WI38 (cell line): ENCODE results near the gene DDX27.

ENCODE experiments used
- H3K4me3 ChIP-seq: 2 replicates; pipeline ENCODE4 v1.5.1; 2011; ENCODE audit warnings: low read depth, mild to moderate bottlenecking, control low read depth, low read length
- CTCF ChIP-seq: IDR thresholded peaks from 2 replicates; pipeline ENCODE4 v1.5.1; 2012; ENCODE audit warnings: low read depth, mild to moderate bottlenecking, control low read depth, low read length

DDX27 gene

GRCh38 chr20:49293122-49293521 lies 73.9 kb downstream of the DDX27 start:
- no peak for TF ChIP-seq CTCF
- no peak overlapping the region for H3K4me3 ChIP-seq
